GM21737 (cell line): Measurements from ENCODE around the gene ERCC1.

Experiments used
- ATAC-seq: cut with Tn5 transposase; IDR thresholded peaks from one replicate; pipeline ENCODE4 v1.9.1; 2021; ENCODE audit warnings: mild to moderate bottlenecking, moderate library complexity; ENCODE audit not compliant: unreplicated experiment

ERCC1 gene

DNA sequence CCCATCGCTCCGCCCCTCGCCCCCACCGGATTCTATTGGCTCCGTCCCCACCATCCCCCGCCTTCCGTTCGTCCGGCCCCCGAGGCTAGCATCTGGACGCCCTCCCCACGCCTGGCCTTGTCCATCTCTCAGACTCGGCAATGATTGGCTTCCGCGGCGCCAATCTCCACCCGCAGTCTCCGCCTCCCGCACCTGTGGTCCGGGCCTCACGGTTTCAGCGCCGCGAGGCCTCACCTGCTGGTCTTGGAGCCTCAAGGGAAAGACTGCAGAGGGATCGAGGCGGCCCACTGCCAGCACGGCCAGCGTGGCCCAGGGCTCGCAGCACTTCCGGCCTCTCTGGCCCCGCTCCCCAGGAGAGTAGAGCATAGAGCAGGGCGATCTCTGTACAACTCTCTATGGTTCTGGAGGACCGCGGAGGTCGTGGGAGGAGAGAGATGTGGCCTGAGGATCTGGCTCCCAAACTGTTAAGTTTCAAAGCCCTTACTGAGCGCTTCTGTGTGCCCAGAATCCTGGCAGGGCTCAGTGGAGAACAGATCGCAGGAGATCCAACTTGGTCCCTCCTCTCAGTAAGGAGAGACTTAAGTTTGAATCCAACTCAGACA is at the start of gene ERCC1:
Gene ERCC1, minus strand, starts transcription at position 329 of the 602 bp plus-strand sequence. CDS start 543 bp downstream, outside the sequence.
- peak; percentile 61 for ATAC-seq

DNA sequence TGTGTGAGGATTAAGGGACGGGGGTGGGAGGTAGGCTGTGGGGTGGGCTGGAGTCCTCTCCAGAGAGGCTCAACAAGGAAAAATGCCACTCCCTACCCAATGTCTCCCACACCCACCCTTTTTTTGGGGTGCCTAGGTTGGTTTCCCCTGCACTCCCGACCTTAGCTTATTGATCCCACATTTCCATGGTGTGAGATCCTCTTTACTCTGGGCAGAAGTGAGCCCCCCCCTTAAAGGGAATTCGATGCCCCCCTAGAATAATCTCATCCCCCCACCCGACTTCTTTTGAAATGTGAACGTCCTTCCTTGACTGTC is 49.6 kb upstream of the ERCC1 start:
- no peak for ATAC-seq

GRCh38 chr19:45472563-45473366 is 49.0 kb upstream of the ERCC1 start:
- ATAC-seq = no peak

DNA sequence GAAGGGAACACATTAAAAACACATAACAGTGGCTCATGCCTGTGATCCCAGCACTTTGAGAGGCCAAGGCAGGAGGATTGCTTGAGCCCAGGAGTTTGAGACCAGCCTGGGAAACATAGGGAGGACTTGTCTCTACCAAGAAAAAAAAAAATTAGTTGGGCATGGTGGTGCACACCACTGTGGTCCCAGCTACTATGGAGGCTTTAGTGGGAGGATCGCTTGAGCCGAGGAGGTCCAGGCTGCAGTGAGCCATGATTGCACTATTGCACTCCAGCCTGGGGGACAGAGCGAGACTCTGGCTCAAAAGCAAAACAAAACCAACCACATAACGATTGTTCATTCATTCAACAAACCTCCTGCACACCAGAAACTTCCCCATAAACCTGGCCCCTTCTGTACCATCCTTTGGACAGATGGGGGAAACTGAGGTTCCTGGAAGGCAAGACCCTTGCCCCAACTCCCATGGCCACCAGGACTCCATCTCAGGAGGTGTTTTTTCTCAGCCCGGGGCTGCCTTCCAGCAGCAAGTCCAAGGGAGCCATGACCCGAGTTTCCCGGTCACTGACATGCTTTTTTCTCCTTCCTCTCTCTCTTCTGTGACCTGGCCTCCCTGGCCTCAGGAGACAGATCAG is 48.3 kb upstream of the ERCC1 start:
- no peak for ATAC-seq

DNA sequence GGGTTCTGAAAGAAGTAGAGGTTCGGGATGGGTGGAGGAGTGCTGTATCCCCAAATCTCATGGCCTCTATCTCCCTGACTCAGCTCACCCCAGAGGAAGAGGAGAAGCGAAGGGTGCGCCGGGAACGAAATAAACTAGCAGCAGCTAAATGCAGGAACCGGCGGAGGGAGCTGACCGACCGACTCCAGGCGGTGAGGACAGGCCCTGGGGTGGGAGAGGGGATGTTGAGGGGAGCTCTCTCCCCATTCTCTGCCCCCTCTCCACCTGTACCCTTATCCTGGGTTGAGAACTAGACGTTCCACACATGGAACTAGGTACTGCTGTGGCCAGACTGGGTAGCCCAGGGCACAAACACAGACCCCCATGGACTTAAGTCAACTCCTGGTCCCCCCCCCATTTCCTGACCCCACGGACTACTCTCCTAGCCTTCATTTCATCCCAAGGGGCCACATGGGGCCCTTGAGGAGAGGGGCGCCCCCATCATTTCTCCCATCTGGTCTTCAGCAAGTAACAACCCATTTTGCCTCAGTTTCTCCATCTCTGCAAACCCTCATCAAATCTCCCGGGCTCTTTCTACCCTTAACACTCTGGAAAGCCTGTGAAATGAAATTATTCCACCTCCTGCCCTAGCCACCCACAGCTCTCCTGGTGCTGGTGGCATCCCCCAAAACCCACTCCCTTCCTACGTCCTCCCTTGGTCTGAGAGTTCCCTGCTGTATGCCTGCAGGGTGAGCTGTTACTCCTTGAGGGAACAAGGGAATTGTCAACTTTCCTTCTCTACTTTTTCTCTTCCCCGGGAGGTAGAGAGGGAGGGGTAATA is 47.6 kb upstream of the ERCC1 start:
- ATAC-seq = no peak

DNA sequence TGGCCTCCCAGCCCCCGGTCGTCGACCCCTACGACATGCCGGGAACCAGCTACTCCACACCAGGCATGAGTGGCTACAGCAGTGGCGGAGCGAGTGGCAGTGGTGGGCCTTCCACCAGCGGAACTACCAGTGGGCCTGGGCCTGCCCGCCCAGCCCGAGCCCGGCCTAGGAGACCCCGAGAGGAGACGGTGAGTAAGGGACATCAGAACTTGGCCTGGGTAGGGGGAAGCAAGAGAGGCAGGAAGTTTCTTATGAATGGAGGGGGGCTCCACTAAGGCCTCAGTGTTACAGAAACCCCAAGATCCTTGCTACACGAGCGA is 47.0 kb upstream of the ERCC1 start:
- no peak for ATAC-seq

DNA sequence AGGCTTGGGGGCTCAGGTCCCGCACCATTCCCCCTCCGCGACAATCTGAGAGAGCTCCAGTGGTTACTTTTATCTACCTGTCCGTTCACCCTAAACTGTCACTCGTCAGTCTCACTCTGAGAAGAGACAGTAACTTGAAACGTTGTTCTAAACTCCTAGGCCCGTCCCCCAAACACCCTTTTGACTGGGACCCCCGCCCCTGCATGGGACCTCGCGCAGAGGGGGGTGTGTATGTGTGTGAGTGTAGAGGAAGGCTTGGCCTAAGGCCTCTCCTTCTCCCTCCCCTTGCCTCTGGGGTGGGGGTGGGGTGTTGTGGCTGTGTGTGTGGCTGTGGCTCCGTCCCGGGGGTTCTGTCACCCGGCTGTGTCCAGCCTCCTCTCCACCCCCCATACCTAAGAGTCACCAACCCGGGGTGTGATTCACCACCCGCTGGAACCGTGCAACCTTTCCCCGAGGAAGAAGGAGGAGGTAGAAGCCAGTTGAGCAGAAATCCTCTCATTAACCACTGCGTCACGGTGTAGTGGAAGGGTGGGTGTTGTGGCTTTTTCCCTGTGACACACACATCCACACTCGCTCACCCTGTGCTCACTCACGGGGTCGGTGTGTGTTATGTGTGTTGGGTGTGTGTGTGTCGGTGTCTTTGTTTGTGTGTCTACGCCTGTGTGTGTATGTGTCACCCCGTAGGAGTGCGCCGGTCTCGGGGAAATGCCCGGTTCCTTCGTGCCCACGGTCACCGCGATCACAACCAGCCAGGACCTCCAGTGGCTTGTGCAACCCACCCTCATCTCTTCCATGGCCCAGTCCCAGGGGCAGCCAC is 46.4 kb upstream of the ERCC1 start:
- no peak for ATAC-seq

GRCh38 chr19:45469132-45469944 is 45.6 kb upstream of the ERCC1 start:
- peak; percentile 50 for ATAC-seq

- ATAC-seq = peak; percentile 21
Measured at GRCh38 chr19:45468803-45469131, 45.0 kb upstream of the ERCC1 start.

DNA sequence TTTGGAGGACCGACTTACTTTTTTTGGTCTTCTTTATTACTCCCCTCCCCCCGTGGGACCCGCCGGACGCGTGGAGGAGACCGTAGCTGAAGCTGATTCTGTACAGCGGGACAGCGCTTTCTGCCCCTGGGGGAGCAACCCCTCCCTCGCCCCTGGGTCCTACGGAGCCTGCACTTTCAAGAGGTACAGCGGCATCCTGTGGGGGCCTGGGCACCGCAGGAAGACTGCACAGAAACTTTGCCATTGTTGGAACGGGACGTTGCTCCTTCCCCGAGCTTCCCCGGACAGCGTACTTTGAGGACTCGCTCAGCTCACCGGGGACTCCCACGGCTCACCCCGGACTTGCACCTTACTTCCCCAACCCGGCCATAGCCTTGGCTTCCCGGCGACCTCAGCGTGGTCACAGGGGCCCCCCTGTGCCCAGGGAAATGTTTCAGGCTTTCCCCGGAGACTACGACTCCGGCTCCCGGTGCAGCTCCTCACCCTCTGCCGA is 44.5 kb upstream of the ERCC1 start:
- ATAC-seq = no peak

DNA sequence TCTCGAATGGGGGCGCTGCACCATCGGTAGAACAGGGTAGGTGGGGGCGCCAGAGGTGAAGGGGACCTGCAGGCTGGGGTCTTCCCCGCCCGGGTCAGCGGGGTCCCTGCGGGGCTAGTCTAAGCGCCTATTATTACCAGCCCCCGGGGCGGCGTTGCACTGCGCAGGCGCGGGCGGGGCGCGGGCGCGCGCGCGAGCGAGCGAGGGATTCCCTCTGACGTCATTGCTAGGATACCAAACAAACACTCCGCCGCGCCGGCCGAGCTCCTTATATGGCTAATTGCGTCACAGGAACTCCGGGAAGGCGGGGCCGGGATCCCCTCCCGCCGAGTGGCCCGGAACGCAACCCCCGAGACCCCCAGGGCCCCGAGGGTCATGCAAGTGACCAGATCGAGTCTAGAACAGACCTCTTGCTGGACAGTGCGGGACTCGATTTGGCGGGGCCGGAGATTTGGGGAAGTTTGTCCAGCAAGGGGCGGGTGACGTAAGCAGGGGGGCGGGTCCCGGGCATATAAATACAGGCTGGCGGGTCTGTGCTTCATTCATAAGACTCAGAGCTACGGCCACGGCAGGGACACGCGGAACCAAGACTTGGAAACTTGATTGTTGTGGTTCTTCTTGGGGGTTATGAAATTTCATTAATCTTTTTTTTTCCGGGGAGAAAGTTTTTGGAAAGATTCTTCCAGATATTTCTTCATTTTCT is 43.9 kb upstream of the ERCC1 start, which contains the start of gene FOSB:
Gene FOSB, plus strand, starts transcription at position 541 of the 703 bp plus-strand sequence. CDS start 591 bp downstream, outside the sequence.
- no peak for ATAC-seq

DNA sequence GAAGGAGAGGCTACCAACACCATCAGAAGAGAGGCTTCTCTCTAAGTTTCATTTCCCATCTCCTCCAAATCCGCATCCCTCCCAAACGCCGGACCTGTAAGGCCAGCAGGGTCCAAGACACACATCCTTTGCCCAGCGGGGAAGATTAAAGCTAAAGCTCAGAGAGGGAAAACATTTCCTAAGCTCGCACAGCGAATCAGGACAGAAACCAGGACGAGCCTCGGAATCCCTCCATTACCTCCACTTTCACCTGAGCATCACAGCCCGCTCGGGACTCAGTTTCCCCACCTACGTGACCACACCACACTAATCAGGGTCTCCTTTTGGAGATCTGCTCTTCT is 43.4 kb upstream of the ERCC1 start:
- ATAC-seq = no peak

- no peak for ATAC-seq
Measured at GRCh38 chr19:45464852-45465441, 41.2 kb upstream of the ERCC1 start.

DNA sequence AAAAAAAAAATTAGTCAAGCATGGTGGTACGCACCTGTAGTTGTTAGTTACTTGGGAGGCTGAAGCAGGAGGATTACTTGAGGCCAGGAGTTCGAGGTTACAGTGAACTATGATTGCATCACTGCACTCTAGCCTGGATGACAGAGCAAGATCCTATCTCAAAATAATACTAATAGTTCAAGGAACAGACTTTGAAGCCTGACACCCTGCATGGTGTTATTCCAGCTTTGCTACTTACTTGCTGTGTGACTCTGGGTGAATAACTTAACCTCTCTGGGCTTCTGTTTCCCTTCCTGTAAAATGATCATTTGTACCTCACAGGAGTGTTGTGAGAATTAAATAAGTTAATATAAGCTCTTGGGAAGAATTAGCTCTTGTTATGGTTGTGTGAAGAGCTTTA is 40.6 kb upstream of the ERCC1 start:
- no peak for ATAC-seq

DNA sequence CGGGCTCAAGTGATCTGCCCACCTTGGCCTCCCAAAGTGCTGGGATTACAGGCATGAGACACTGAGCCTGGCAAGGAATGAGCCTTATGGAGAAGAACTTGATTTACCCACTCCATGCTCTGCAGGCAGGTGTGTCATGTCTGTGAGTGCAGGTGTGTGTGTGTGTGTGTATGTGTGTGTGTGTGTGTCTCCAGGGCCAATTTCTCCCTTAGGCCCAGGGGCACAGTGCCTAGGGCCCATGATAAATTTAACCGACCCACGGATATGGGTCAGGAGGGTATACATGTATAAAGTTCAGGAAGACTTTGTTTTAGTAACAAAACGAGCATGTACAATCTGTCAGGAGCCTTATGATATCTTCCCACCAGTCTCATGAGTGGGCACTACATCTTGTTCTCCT is 39.5 kb upstream of the ERCC1 start:
- no peak for ATAC-seq

DNA sequence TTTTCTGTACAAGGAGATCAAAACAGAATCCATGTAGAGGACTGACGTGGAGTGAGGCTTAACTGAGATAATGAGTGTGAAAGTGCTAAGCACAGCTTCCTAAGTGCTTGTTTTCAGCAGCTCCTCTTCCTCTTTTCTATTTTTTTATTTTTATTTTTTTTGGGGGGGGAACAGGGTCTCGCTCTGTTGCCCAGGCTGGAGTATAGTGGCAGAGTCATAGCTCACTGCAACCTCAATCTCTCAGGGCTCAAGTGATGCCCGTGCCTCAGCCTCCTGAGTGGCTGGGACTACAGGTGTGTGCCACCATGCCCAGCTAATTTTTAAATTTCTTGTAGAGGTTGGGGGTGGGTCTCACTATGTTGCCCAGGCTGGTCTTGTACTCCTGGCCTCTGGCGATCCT is 38.5 kb upstream of the ERCC1 start:
- no peak for ATAC-seq

DNA sequence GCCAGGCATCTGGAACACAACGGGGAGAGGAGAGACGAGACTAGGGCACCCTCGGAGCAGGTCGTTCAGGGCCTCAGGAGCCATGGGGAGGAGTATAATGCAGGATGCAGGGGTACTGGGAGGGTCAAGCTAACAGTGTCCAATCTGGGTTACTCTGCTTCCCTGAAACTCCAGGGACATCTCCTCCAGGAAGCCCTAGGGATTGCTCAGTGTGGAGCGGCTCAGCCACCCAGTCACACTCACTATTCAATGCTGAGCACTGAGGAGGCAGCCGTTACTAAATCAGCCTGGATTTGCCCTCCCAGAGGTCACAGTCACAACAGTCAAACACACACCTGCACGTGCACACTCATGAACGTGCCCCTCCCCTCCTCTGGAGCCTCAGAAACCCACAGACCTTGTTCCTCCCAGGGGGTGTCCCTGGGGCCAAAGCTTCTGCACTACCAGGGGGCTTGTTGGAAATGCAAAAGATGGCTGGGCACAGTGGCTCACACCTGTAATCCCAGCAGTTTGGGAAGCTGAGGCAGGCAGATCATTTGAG is 37.2 kb upstream of the ERCC1 start:
- ATAC-seq = no peak

DNA sequence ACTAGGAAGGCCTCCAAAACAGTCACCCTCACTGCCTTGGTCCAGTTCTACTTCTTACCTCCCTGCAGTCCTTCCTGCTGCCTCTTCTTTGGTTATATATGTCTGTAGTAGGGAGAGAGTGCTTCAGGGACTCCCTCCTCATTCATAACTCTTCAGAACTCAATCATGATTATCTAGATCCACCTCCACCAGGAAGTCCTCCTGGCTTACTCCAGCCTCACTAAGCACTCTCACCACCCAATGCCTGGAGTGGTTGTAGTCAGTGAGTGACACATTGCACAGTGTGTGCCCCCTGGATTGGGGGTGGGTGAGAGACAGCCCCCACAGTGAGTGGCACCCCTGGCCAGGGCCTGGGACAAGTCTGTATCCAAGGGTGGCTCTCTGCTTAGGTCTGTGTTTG is 34.1 kb upstream of the ERCC1 start:
- ATAC-seq = no peak

DNA sequence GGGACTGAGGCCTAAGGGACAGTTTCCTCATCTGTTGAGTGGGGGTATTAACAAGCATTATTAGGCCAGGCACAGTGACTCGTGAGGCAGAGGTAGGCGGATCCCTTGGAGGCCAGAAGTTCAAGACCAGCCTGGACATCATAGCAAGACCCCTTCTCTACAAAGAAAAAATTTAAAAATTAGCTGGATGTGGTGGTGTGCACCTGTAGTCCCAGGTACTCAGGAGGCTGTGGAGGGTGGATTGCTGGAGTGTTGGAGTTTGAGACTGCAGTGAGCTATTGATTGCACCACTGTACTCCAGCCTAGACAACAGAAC is 32.7 kb upstream of the ERCC1 start:
- ATAC-seq = no peak
